AG04450 (cell line): Measurements from ENCODE around the gene DAD1. TPM values are rescaled to one million over a fixed set of nuclear protein-coding genes. Genes with fewer than 3 reads are reported as not detected.

Experiments
- CTCF ChIA-PET: fragments of 300-600, 350-600 bp; formaldehyde crosslinking; extraction: SDS; loops from one replicate; lab custom pipeline; 2022; ENCODE audit warnings: antibody characterized with exemption, inconsistent platforms; lab: Charles Lee
- POLR2A ChIA-PET: fragments of 350-600 bp; formaldehyde crosslinking; extraction: SDS; loops from one replicate; lab custom pipeline; 2021; ENCODE audit warnings: antibody characterized with exemption, inconsistent platforms; lab: Yijun Ruan, JAX
- DNase-seq: peaks from one replicate; pipeline ENCODE4 v3.0.0-alpha.2; 2011; ENCODE audit warnings: low read depth, low spot score
- H3K27ac ChIP-seq: one replicate; pipeline ENCODE4 v1.5.1; 2012; ENCODE audit warnings: low read depth, low read length, control low read depth
- H3K27me3 ChIP-seq: one replicate; pipeline ENCODE4 v1.6.0; 2012; ENCODE audit warnings: low read length; ENCODE audit not compliant: control insufficient read depth, insufficient read depth
- H3K4me3 ChIP-seq: 2 replicates; pipeline ENCODE4 v1.5.1; 2011; ENCODE audit warnings: mild to moderate bottlenecking, low read depth, low read length, control low read depth
- H3K9me3 ChIP-seq: 2 replicates; pipeline ENCODE4 v1.5.1; 2012; ENCODE audit warnings: low read length; ENCODE audit not compliant: control insufficient read depth, insufficient read depth
- CTCF ChIP-seq: IDR thresholded peaks from 2 replicates; pipeline ENCODE4 v1.5.1; 2011; ENCODE audit warnings: low read depth, low read length, control low read depth, inconsistent platforms
- polyA plus RNA-seq: library from polyadenylated mRNA; depleted of rRNA; stranded (reverse); fragments of >200 nt; gene quantifications from 2 replicates; pipeline ENCODE4 v1.2.3, GENCODE V29; 2011

DAD1 gene
- polyA plus RNA-seq, 1 experiment = 467 TPM

- no peak for TF ChIP-seq CTCF
- Histone ChIP-seq H3K27ac (no peak overlapping the region), H3K9me3 (no peaks in the 10 kb centered on the region), H3K27me3 (no peaks in the 10 kb centered on the region), H3K4me3 (no peak overlapping the region)
- no peak for DNase-seq
- ChIA-PET POLR2A (no interaction called here), CTCF (interaction anchor here (1.0 to 1.1 kb wide), 2 partner anchors 12 to 33 kb away, joined by 4 read pairs; no protein-coding TSS in a partner anchor)
Observed at GRCh38 chr14:22524115-22524783, 64.8 kb downstream of the DAD1 start.

DNA sequence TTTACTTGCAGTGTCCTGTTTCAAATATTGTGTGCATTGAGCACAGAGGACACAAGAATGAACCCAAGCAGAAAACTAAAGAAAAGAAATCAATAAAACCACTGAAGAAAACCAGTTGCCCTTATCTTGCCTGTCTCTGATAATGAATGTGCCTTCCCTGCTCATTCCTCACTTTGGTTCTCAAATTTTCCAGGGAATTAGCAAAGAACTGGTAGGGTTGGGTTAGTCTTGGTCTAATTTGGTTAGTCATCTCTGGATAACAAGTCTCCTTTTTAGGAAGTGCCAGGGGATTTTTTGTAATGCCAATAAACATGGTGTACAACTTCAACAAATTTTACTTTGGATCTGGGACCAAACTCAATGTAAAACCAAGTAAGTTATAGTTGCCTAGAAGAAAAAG lies 65.7 kb downstream of the DAD1 start:
- no peak for DNase-seq
- Histone ChIP-seq H3K9me3 (no peaks in the 10 kb centered on the region), H3K27me3 (no peaks in the 10 kb centered on the region), H3K4me3 (no peak overlapping the region), H3K27ac (no peak overlapping the region)
- CTCF ChIA-PET = no interaction called here
- TF ChIP-seq CTCF = no peak
- POLR2A ChIA-PET = no interaction called here

DNA sequence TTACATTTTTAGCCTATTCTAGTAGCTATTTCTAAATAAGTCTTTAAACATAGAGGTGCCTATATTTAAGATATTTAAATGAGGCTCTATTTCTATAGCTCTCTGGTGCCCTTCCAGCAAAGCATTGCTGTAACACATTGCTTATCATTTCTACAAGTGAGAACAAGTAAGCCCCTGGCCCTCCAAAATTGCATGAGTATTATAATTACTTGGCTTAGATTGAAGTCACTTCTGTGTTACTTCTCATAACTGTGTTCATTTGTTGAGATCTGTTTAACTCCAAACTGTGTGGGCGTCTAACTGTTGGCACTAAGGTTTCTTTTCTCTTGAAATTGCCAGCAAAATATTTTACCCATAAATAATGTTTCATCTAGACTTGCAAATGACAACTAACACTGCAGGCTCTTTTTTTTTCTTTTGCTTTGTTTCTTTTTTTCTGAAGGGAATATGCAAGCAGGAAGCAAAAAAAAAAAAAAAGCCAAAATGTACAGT lies 66.5 kb downstream of the DAD1 start:
- no peaks in the 10 kb centered on the region for H3K27me3 ChIP-seq
- CTCF ChIA-PET = interaction anchor here (1.5 kb wide), 1 partner anchor 34 kb away, joined by 7 read pairs; no protein-coding TSS in a partner anchor
- POLR2A ChIA-PET = no interaction called here
- TF ChIP-seq CTCF = no peak
- H3K27ac ChIP-seq = no peak overlapping the region
- no peaks in the 10 kb centered on the region for H3K9me3 ChIP-seq
- no peak for DNase-seq
- no peak overlapping the region for H3K4me3 ChIP-seq

GRCh38 chr14:22521449-22522239 lies 67.4 kb downstream of the DAD1 start:
- no peak overlapping the region for H3K4me3 ChIP-seq
- H3K27ac ChIP-seq = no peak overlapping the region
- no peaks in the 10 kb centered on the region for H3K27me3 ChIP-seq
- CTCF ChIA-PET = interaction anchor here (1.5 kb wide), 1 partner anchor 35 kb away, joined by 7 read pairs; no protein-coding TSS in a partner anchor
- POLR2A ChIA-PET = no interaction called here
- H3K9me3 ChIP-seq = no peaks in the 10 kb centered on the region
- no peak for TF ChIP-seq CTCF
- DNase-seq = no peak
